ENCODE measurements around the gene MYRIP.
"Not testable (repeated sequence)": the region's sequence is repeated elsewhere in the genome, so short reads cannot be mapped to it uniquely, and the experiment has no call there.

MYRIP gene

DNA sequence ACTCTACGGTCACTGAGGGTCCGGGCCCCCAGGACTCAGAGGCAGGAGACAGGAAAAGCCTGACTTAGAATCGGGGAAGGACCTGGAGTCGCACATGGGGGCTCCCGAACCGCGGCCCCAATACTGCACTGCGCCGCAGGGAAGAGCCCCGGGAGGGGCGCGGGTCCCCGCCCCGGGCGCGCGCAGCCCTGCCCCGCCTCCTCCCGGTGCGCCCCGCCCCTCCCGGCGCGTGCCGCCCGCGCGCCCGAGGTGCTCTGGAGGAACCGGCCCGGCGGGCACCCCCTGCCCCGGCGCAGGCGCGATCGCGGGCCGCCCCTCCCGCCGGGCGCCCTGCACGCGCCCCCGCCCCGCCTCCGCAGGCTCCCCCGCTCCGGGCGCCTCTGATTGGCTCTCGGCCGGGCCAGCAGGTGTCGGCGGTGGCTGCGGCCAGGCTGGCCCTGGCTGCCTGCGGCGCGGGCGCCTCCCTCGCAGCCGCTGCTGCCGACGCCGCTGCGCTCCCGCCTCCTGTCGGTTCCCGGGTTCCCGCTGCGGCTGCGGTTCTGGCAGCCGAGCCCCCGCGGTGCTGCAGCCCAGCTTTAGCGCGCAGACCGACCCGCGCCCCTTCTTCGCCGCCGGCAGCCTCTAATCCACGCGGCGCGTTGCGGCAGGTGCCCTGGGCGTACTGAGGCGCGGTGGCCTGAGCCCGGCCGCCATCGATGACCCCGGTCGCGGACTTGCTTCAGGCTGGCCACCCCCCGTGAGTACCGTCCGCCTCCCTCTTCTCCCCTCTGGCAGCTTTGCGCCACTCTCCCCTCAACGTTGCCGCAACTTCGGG lies at the start of gene MYRIP:
TSS of gene MYRIP (plus strand) at position 429 of the 814 bp plus-strand sequence. CDS start 91,208 bp downstream, outside the sequence.
- peak; percentile 93 for DNase-seq (ENCODE audit: low spot score)

DNA sequence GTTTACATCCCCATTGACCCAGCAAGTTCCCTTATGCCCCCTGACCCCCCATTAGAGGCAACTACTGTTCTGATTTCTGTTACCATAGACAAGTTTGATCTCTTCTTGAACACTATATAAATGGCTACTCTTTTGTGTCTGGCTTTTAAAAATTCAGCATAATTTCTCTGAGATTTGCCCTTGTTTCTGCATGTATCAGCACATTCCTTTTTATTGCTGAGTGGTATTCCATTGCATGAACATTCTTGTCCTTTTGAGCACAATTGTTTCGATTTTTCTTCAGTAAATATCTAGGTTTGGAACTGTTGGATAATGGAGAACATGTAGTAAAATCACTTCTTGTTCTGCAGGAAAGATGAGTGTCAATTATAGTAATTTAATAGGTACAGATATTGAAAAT lies 49.1 kb upstream of the MYRIP start:
- no peak for DNase-seq (ENCODE audit: low spot score)

DNA sequence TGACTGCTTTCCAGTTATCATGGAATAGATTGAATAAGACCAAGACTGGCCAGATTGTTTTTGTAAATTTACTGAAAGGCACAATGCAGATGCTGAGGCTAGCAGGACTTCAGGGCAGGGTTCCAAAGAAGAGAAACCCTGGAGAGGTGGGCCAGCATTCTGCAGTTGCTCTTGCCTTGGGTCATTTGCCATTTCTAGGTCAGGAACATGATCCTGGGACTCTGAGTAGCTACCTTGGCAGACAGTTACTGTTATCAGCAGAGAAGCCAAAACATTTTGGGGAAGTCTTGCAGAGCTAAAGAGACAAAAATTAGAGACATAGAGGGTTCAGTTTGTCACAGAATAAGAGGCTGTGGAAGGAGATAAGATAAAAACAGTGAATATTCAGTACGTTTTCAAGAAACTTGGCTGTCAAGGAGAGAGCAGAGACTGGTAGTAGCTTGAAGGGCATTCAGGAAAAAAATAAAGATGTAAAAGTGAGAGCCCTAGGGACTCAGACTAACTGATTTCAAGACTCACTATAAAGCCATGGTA lies 46.8 kb upstream of the MYRIP start:
- DNase-seq (ENCODE audit: low spot score): no peak

DNA sequence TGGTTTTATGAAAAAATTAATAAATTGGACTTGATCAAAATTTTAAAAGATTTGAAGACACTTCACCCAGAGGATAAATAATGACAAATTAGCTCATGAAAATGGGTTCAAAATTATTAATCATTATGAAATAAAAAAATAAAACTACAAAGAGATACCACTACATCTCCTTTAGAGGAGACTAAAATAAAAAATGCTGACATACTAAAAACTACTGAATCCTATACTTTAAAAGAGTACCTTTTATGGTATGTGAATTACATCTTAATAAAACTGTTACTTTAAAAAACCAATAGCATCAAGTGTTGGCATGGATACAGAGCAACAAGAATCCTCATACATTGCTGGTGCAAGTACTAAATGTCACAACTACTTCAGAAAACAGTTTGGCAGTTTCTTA lies 46.0 kb upstream of the MYRIP start:
- DNase-seq (ENCODE audit: low spot score): no peak

DNA sequence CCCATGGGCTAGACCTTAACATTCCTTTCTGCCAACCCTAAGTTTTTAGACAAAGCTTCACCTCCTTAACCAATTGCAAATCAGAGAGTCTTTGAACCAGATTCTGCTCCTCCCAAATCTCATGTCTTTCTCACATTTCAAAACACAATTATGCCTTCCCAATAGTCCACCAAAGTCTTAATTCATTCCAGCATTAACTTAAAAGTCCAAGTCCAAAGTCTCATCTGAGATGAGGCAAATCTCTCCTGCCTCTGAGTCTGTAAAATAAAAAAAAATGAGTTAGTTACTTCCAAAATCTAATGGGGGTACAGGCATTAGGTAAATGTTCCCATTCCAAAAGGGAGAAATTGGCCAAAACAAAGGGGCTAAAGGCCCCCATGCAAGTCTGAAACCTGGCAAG lies 43.8 kb upstream of the MYRIP start:
- DNase-seq (ENCODE audit: low spot score): no peak

DNA sequence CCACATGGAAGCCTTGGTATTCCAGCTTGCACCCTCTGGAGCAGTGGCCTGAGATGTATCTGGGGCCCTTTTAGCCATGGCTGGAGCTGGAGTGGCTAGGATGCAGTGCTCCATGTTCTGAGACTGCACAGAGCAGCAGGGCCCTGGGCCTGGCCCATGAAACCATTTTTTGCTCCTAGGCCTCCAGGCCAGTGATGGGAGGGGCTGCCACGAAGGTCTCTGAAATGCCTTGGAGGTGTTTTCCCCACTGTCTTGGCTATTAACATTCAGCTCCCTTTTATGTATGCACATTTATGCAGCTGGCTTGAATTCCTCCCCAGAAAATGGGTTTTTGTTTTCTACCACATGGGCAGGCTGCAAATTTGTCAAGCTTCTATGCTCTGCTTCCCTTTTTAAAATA lies 43.0 kb upstream of the MYRIP start:
- no peak for DNase-seq (ENCODE audit: low spot score)

DNA sequence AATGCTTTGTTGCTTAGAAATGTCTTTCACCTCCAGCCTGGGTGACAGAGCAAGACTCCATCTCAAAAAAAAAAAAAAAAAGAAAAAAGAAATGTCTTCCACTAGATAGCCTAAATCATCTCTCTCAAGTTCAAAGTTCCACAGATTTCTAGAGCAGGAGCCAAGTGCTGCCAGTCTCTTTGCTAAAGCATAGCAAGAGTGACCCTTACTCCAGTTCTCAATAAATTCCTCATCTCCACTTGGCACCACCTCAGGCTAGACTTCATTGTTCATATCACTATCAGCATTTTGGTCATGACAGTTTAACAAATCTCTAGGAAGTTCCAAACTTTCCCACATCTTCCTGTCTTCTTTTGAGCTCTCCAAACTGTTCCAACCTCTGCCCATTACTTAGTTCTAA lies 42.5 kb upstream of the MYRIP start:
- not testable (repeated sequence) for DNase-seq (ENCODE audit: low spot score)

DNA sequence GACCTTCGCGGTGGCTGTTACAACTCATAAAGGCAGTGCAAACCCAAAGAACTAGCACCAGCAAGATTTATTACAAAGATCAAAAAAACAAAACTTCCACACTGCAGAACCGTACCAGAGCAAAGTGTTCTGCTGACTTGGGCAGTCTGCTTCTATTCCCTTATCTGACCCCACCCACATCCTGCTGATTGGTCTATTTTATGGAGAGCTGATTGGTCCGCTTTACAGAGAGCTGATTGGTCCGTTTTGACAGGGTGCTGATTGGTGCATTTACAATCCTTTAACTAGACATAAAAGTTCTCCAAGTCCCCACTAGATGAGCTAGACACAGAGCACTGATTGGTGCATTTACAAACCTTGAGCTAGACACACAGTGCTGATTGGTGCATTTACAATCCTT lies 31.2 kb upstream of the MYRIP start:
- DNase-seq (ENCODE audit: low spot score): not testable (repeated sequence)

DNA sequence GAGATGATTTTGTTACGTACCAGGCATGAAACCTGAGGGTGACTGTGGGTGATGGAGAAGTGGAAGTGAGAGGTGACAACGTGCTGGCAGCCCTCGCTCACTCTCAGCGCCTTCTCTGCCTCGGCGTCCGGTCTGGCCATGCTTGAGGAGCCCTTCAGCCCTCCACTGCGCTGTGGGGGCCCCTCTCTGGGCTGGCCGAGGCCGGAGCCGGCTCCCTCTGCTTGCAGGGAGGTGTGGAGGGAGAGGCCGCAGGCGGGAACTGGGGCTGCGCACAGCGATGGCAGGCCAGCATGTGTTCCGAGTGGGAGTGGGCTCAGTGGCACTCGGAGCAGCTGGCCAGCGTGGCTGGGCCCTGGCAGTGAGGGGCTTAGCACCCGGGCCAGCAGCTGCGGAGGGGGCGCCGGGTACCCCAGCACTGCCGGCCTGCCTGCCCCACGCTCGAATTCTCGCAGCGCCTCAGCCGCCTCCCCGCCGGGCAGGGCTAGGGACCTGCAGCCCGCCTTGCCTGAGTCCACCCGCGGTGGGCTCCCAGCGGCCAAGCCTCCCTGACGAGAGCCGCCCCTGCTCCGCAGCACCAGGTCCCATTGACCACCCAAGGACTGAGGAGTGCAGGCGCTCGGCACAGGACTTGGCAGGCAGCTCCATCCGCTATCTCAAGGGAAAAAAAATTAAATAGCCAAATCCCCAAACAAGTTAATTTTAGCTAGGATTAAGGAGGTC lies 29.7 kb upstream of the MYRIP start:
- no peak for DNase-seq (ENCODE audit: low spot score)

DNA sequence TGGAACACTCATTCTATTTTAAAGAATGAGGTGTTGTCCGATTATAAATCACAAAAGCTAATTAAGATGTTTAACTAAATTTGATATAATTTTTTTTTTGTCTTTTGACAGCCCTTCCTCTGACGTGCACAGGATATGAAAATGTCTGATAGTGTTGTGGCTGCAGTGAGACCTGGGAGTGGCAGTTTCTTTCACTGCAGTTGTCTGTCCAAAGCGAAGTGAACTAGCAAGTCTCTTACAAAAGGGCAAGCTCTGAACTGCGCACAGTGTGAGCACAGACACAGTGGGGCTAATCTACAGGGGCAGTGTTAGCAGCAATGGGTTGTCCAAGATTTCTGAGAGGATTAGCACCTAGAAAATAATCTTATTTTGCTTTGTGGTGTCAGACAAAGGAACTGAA lies 29.1 kb upstream of the MYRIP start:
- no peak for DNase-seq (ENCODE audit: low spot score)

DNA sequence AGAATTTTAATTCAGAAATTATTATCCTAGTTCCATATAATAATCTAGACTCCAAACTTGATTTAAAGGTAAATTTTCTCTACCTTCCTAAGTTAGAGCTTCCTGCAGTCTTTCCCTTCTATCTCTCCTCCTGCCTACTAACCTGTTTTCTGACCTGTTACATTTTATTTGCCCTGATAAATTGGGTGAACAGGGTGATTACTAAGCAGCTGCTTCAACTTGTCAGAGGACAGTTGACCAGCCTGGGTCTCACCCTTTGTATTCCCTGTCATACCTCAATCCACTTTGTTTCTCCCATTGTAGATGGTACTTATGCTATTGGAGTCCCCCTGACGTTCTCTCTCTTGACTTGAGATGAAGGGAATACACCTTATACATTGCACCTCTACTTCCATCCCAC lies 28.4 kb upstream of the MYRIP start:
- no peak for DNase-seq (ENCODE audit: low spot score)

DNA sequence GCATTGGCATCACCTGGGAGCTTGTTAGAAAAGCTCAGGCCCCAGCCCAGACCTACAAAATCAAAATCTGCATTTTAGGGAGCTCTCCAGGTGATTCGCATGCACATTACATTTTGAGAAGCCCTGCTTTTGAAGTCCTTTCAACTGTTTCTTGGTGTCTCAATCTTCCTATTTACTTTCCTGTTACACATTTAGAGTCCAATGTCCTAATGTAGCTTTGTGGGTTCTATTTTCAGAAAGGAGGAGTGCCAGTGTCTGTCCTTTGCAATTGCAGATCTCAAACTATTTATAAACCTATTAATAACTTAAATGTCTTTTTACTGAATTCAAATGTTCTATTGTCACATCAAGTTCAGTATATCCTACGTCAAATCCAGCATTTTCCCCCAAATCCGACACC lies 27.8 kb upstream of the MYRIP start:
- no peak for DNase-seq (ENCODE audit: low spot score)

DNA sequence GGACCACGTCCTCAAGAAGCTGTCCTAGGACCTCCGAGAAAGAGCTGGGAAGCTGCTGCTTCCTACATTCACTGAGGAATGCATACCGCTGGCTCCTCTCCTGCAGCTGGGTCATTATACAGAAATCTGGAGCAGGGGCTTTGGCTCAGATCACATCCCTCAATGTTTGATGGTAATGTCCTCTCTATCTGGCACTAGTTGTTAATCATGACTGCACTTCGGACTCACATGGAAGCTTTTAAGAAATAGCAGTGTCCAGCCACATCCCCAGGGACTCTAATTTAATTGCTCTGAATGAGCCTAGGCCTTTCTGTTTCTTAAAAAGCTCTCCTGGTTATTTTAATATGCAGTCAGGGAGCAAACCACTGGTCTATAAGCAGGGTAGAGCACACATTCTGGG lies 25.7 kb upstream of the MYRIP start:
- no peak for DNase-seq (ENCODE audit: low spot score)

DNA sequence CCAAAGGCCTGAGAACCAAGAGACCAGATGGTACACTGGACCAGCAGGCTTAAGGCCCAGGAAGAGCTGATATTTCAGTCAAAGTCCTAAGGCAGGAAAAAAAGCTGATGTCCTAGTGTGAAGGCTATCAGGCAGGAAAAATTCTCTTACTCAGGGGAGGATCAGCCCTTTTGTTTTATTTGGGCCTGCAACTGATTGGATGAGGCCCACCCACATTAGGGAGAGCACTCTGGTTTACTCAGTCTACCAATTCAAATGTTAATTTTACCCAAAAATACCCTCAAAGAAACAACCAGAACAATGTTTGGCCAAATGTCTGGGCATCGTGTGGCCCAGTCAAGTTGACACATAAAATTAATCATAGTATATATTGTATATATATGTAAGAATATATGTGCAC lies 24.5 kb upstream of the MYRIP start:
- DNase-seq (ENCODE audit: low spot score): no peak

DNA sequence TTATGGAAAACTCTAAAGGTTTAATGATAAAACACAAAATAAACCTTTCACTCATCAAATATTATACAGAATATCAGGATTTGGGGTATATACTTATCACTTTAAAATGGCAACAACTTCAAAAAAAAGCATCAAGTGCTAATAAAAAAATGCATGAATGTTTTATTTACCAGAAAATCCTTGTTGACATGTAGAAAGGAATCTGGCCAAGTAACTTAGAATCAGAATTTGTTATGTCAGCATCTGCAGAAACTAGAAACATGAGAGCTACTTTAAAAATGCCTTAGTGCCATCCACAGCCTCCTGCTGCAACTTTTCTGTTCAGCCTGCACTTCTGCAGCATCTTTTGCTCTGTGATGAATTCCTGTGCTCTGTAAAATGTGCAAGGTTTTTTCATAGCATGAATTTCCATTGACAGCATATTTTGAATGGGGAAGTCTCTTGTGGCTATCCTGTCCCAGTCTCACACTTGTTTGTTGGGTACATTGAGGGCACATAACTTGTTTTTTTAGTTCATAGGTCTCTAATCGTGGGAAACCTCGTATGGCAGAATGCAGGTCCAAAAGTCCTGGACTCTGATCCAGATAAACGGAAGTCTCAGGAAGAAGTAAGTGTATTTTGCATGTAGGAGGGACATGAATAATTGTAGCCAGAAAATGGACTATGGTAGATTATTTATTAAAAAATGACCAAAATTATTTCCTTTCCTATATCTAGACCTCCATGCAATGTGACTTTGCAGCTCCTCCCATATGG lies 21.1 kb upstream of the MYRIP start:
- DNase-seq (ENCODE audit: low spot score): no peak

DNA sequence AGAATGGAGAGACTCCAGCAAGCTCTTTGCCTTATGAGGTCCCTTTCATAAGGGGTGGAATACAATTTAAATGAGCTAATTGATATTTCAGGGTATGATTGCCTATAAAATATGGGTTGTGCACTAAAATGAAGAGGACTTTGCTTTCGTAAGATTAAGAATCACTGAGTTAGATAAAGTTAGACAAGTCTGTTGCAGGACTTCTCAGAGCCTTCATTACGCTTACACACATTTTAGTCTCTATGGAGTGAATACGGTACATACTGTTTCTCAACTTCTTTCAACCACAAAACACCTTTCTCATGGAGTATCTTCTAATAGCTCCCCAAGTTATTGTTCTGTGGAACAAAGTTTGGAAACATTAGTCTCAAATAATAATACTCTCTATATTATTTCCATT lies 17.8 kb upstream of the MYRIP start:
- DNase-seq (ENCODE audit: low spot score): no peak

DNA sequence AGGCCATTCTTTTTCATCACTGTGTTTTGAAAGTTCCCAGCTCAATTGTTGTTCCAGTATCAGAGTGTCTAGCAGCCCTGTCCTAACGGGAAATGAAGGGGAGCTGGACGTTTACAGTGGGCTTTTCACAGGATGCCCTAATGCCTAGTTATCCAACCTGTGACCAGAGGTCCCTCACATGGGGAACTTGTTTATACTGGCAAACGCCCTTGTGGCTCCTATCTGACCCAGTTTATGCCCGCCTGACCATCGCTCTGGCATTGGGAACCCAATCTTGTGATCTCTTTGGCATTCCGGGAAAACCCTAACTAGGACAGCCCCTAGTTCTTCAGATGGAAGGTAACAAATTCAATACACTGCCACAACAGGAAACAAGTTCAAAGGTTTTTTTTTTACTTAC lies 14.5 kb upstream of the MYRIP start:
- DNase-seq (ENCODE audit: low spot score): no peak

DNA sequence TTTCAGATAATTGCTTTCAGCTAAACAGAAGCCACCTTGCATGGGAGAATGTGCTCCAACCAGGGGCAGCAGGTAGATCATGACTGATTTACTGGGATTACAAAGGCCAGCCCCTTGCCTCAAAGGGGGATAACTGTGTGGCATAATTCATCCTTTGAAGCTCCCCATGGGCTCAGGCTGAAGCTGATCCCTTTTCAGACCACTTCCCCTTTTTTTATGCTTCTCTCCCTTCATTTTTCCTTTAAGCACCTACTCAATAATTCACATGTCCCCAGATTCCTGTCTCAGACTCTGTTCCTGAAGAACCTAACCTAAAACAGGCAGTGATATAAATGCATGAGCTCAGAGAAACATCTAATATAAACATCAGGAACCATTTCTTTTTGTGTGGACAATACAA lies 8.2 kb upstream of the MYRIP start:
- DNase-seq (ENCODE audit: low spot score): no peak

DNA sequence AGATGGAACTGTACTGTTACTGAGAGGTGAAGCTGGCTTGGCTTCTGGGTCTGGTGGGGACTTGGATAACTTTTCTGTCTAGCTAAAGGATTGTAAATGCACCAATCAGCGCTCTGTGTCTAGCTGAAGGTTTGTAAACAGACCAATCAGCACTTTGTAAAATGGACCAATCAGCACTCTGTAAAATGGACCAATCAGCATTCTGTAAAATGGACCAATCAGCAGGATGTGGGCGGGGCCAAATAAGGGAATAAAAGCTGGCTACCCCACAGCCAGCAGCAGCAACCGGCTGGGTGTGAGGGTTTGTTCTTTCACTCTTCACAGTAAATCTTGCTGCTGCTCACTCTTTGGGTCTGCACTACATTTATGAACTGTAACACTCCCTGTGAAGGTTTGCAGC lies 6.9 kb upstream of the MYRIP start:
- not testable (repeated sequence) for DNase-seq (ENCODE audit: low spot score)

DNA sequence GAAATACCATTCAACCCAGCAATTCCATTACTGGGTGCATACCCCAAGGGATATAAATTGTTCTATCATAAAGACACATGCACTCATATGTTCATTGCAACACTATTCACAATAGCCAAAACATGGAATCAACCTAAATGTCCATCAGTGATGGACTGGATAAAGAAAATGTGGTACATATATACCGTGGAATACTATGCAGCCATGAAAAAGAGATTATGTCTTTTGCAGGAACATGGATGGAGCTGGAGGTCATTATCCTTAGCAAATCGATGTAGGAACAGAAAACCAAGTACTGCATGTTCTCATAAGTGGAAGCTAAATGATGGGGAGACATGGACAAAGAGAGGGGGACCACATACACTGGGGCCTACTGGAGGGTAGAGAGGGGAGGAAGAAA lies 5.5 kb upstream of the MYRIP start:
- no peak for DNase-seq (ENCODE audit: low spot score)

DNA sequence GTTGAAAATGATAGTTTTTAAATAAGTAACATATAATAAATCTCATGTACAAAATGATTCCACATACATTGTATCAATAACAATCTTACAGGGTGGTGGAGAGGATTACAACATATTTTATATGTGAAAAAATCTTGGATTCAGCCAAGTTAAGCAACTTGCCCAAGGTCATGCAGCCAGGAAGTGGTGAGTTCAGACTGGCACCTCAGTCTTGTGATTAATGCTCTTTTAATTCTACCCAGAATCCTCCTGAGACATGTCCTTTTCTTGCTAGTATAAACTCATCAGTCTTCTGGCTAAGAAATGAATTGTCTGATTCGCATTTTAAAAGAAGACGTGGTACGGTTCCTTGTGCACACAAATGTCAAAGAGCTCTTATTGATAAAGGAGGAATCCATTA lies 4.5 kb upstream of the MYRIP start:
- DNase-seq (ENCODE audit: low spot score): no peak

DNA sequence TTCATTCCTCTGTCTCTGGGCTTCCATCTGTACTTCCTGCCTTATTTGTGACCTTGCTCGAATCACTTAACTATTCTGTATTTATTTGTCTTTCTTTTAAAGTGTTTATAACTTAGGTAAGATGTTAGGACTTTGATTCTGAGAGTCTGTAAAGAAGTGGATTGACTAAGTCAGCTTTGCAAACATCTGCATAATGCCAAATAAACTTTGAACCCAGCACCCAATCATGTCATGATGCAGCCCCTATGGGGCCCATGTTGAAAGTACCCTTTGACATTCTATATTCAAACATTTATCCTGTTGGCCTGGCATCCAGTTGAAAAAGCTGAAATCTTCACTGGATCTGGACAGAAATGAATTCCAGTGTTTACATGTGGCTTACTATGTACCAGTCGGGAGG lies 3.8 kb upstream of the MYRIP start:
- no peak for DNase-seq (ENCODE audit: low spot score)

DNA sequence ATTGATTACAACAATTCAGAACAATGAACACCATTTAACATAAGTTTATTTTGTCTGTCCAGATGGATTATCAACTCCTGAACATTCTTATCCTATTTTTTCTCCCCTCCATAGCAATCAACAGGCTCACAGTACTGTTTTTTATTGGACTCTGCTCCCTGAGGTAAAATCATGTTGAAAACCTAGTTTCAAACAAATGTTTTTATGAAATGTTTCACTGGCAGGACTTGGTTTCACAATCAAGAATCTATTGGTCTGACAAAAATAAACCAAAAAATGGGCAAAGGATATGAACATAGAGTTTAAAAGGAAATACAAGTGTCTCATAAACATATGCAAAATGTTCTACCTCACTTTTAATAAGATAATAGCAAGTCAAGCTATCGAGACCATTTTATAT lies 2.6 kb upstream of the MYRIP start:
- DNase-seq (ENCODE audit: low spot score): no peak

All from germinal center (tissue), 1 donor.